ENCODE measurements around the gene LTB4R. TPM values are rescaled to one million over a fixed set of nuclear protein-coding genes. Genes with fewer than 3 reads are reported as not detected.

Gene LTB4R
- total RNA-seq, 6 experiments from 2014 or later = 2.7 to 5.5 (median 3.9) TPM

DNA sequence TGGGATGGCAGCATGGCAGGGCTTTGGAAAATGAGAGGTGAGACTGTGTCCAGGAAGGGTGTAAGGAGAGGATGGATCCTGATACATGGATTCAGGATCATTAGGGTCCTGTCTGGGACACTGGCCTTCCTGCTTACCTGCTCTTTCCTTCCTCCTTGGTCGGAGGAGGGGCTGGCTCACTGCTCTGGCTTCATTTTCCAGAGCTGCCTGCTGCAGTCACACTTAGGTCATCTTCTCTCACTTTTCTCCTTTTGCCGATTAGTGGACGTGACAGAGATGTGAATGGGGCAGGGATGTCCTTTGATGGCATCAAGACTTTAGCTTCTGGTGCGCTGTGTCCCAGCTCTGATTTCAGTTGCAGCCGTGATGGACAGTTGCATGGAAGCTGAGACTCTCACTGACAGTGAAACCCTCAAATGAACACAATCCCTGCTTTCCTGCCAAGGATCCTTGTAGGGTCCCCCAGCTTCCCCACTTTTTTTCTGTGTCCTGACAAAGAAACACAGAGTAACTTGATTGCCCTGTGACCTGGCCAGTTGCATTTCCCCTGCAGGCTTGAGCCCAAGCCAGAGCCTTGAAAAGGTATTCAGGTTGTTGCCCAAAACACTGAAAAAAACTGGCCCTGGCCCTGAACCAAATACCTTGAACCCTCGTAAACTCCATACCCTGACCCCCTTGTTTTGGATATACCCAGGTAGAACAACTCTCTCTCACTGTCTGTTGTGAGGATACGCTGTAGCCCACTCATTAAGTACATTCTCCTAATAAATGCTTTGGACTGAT is 2.8 kb upstream of the LTB4R start:
- TF ChIP-seq, protein P1, sequence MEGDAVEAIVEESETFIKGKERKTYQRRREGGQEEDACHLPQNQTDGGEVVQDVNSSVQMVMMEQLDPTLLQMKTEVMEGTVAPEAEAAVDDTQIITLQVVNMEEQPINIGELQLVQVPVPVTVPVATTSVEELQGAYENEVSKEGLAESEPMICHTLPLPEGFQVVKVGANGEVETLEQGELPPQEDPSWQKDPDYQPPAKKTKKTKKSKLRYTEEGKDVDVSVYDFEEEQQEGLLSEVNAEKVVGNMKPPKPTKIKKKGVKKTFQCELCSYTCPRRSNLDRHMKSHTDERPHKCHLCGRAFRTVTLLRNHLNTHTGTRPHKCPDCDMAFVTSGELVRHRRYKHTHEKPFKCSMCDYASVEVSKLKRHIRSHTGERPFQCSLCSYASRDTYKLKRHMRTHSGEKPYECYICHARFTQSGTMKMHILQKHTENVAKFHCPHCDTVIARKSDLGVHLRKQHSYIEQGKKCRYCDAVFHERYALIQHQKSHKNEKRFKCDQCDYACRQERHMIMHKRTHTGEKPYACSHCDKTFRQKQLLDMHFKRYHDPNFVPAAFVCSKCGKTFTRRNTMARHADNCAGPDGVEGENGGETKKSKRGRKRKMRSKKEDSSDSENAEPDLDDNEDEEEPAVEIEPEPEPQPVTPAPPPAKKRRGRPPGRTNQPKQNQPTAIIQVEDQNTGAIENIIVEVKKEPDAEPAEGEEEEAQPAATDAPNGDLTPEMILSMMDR (IDR thresholded peaks at IDR 0.05) = no peak
- no peak for TF ChIP-seq POLR2A (IDR thresholded peaks at IDR 0.05)
- H3K4me3 ChIP-seq = peak overlapping the region in 2 of 3 donors; percentile 20 to 65
- peak overlapping the region; percentile 78 to 98 (median 93) for H3K27ac ChIP-seq
- H3K27me3 ChIP-seq = no peaks in the 10 kb centered on the region
- no peak for ATAC-seq
- H3K36me3 ChIP-seq = peaks cover 4 to 34% (median 17%) of the 10 kb centered on the region in 4 donors
- H3K4me1 ChIP-seq = peaks cover 0 to 82% (median 36%) of the 10 kb centered on the region in 4 donors
- no peaks in the 10 kb centered on the region for H3K9me3 ChIP-seq
- peak in 2 of 3 donors; percentile 58 to 73 for DNase-seq
- WGBS (ENCODE audit: insufficient coverage, low coverage, low lambda C conversion rate, missing lambda C conversion rate) = 45% methylated on average over 5 of the region's 7 CpGs
- intact Hi-C loops (cut with DNase I) = no loop called here

DNA sequence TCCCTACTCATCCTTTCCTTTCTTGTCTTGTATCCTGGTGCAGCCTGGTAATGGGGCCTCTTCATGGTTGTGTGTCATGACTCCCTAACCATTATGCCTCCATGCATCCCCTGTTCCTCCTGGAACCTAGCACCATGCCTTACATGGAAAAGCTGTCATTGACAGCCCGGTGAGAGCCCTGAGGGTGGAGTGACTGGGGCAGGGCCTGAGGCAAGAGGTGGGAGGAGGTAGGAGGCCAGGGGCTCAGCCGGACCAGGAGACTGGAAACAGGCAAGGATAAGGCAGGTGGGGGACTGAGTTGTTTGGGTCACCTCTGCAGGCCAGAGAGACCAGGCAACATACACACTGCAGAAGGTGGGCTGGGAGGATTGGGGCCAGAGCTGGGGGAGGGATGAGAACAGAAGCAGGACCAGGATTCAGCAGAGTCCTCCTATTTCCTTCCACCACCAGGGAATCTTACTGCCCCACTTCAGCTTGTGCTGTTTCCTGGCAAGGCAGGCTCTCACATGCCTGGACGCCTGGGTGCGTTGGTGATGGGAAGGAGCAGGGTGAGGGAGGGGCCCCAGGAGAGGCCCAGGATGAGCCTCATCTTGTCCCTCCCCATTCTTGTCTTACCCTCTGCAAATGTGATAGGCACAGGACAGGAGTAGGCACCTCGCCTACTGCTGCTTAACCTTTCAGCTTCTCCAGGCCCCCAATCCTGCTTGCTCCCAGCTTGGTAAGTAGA is 1.6 kb upstream of the LTB4R start, which contains the start of gene LTB4R2:
LTB4R2 (plus strand) TSS at position 603 of the 727 bp plus-strand sequence. CDS start 525 bp downstream, outside the sequence.
- Histone ChIP-seq H3K4me3 (peak within 1 kb of the TSS; percentile 43 to 64 (median 48)), H3K36me3 (peaks cover 0 to 22% (median 13%) of the 10 kb centered on the region in 4 donors), H3K27ac (peak within 1 kb of the TSS; percentile 80 to 98 (median 93)), H3K4me1 (peaks cover 0 to 70% (median 31%) of the 10 kb centered on the region in 4 donors), H3K27me3 (no peaks in the 10 kb centered on the region), H3K9me3 (no peaks in the 10 kb centered on the region)
- WGBS (ENCODE audit: insufficient coverage, low coverage, low lambda C conversion rate, missing lambda C conversion rate) = 78% methylated on average over 2 of the region's 5 CpGs
- DNase-seq (peak in 1 of 3 donors; percentile 53), ATAC-seq (no peak)
- intact Hi-C loops (cut with DNase I) = no loop called here
- no peak for TF ChIP-seq POLR2A (IDR thresholded peaks at IDR 0.05)
- TF ChIP-seq, protein P1 (IDR thresholded peaks at IDR 0.05) = no peak

DNA sequence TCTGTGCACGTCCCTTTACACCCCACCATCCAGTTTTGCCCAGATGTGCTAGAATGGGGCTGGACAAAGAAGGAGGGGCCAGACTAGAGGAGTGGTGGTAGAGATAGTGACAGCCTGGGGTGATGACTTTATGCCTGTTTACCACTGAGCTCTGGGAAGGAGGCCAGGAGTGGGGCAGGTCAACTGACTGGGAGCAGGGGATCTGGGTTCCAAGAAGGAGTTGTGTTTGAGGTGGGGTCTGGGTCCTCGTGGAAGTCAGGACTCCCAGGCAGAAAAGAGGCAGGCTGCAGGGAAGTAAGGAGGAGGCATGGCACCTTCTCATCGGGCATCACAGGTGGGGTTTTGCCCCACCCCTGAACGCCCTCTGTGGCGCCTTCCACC is 1.0 kb upstream of the LTB4R start:
- peaks cover 0 to 17% (median 10%) of the 10 kb centered on the region in 4 donors for H3K36me3 ChIP-seq
- WGBS (ENCODE audit: insufficient coverage, low coverage, low lambda C conversion rate, missing lambda C conversion rate) = 15% methylated on average over 2 of the region's 5 CpGs
- peak; percentile 19 to 54 (median 42) for ATAC-seq
- peaks cover 0 to 65% (median 31%) of the 10 kb centered on the region in 4 donors for H3K4me1 ChIP-seq
- TF ChIP-seq POLR2A (IDR thresholded peaks at IDR 0.05) = no peak
- TF ChIP-seq, protein P1 (IDR thresholded peaks at IDR 0.05) = no peak
- H3K9me3 ChIP-seq = no peaks in the 10 kb centered on the region
- H3K27ac ChIP-seq = peak overlapping the region; percentile 80 to 98 (median 93)
- intact Hi-C loops (cut with DNase I) = no loop called here
- H3K27me3 ChIP-seq = no peaks in the 10 kb centered on the region
- H3K4me3 ChIP-seq = peak overlapping the region; percentile 43 to 64 (median 48)
- DNase-seq = peak; percentile 69 to 90 (median 84)

DNA sequence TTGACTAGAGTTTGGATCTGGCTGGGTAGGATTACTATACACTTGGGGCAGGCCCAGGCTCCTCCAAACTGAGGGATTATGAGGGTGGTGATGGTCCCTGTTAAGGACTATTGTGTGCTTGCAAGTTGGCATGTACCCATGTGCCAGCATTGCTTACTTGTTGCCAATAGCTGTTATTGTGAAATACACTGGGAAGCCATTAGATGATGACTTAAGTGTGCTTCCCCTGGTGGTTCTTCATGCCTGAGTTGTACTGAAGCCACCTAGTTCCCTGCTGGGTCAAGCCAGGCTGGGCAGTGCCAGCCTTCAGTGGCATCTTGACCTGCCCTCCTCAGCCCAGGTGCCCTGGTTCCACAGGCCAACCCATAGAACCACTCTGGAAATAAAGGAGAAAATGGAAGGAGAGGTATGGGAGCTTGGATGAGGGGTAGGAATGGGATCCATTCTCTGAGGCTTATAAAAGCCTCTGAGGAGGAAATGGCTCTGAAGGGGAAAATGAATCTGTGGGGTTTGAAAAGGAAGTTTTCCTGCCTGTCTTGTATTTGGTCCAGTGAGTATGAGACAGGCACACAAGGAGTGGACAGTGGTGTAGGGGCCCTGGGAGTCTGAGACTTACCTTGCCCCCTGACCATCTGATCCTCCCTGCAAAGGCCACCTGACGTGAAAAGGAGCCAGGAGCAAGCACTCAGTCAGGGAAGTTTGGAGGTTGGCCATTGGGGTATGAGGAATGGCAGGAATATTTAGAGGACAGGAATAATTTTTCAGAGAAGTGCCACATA is 724 bp downstream of the LTB4R start:
- peak in 2 of 3 donors; percentile 35 to 44 for DNase-seq
- peaks cover 0 to 2% (median 0%) of the 10 kb centered on the region in 4 donors for H3K36me3 ChIP-seq
- intact Hi-C loops (cut with DNase I) = no loop called here
- peaks cover 0 to 57% (median 26%) of the 10 kb centered on the region in 4 donors for H3K4me1 ChIP-seq
- H3K4me3 ChIP-seq = peak overlapping the region; percentile 43 to 64 (median 48)
- WGBS (ENCODE audit: insufficient coverage, low coverage, low lambda C conversion rate, missing lambda C conversion rate) = 43% methylated on average over 1 of the region's 1 CpG
- ATAC-seq = peak in 3 of 4 donors; percentile 1 to 16 (median 1)
- TF ChIP-seq, protein P1 (IDR thresholded peaks at IDR 0.05) = no peak
- TF ChIP-seq POLR2A (IDR thresholded peaks at IDR 0.05) = no peak
- H3K27ac ChIP-seq = peak overlapping the region; percentile 80 to 98 (median 93)
- no peaks in the 10 kb centered on the region for H3K9me3 ChIP-seq
- H3K27me3 ChIP-seq = no peaks in the 10 kb centered on the region

Measured in right lobe of liver (tissue), 6 donors.